Retinal pigment epithelial cell (primary cell): Measurements from ENCODE around the gene VMA21.
A peak's percentile ranks its signal among the peaks of the same experiment; 100 is the strongest.

Experiments used
- DNase-seq: peaks from one replicate; pipeline ENCODE4 v3.0.0-alpha.2; 2010; ENCODE audit warnings: low read depth
- H3K4me3 ChIP-seq: 2 replicates; pipeline ENCODE4 v1.5.1; 2011; ENCODE audit warnings: mild to moderate bottlenecking, low read length, control low read depth, moderate library complexity
- CTCF ChIP-seq: conservative IDR thresholded peaks from 2 replicates; pipeline ENCODE4 v1.5.1; 2011; ENCODE audit warnings: low read depth, low read length, control low read depth, inconsistent platforms

Gene VMA21

DNA sequence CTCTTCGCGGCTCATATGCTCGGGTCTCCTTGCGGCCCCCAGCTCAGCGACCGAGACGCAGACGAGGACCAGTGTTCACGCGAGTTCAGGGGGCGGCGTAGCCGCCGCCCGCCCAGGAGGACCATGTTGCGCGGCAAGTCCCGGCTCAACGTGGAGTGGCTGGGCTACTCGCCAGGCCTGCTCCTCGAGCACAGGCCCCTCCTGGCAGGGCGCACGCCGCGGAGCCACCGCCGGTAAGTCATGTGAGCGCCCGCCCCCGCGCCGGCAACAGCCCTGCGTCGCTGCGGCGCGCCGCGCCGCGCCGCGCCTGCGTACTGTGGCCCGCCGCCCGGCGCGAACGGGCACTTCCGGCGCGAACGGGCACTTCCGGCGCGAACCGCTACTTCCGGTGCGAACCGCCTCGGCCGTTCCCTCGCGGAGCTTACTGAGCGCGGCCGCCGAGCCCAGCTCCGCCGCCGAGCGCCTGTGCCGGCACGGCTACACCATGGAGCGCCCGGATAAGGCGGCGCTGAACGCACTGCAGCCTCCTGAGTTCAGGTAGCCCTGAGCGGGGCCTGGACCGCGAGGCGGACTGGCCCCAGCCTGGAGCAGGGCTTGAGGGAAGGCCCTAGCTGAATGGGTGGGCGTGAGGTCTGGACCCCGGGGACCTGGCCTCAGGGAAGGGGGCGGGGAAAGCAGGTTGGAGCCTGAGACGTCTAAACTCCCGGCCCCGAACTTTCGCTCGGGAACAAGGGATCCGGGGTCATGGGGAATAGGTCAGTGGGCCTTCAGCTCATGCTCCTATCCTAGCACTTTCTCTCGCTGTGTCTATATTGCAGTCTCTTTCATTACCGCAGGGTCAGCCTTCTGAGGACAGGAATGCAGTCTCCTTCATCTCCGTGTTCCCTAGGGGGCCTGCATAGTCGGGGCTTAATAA is at the start of gene VMA21:
VMA21 (plus strand) TSS at position 382 of the 916 bp plus-strand sequence; CDS start at position 485, 103 bp downstream.
- TF ChIP-seq CTCF, result no peak
- peak; percentile 34 for DNase-seq

GRCh38 chrX:151359341-151359740 is 37.7 kb upstream of the VMA21 start:
- TF ChIP-seq CTCF, result no peak
- no peak for DNase-seq
- no peak overlapping the region for H3K4me3 ChIP-seq

More for the DNA sequence above, at the start of gene VMA21:
- peak within 1 kb of the TSS; percentile 78 for H3K4me3 ChIP-seq

- peak overlapping the region; percentile 16 for H3K4me3 ChIP-seq
- no peak for DNase-seq
- peak; percentile 74 for TF ChIP-seq CTCF
Measured at GRCh38 chrX:151359931-151360871, 36.8 kb upstream of the VMA21 start.

GRCh38 chrX:151363316-151363715 is 33.7 kb upstream of the VMA21 start:
- no peak overlapping the region for H3K4me3 ChIP-seq
- TF ChIP-seq CTCF, result no peak
- no peak for DNase-seq

DNA sequence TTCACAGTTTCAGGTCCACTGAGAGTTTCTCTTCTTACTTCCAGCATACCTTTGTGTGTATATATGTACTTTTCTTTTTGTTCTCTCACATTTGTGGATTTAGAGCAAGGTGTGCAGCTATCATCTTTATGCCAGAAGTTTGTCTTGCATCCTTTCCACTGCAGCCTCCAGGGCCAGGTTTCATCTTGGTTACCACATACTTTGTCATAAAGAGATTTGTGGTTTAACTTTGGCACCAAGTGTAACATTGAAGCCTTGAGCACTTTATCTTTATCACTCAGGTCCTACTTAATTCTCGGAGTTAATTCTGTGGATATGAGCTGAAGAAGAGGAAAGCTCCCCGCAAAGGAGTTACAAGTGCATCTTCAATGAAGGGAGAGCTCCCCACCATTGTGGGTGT is 31.4 kb upstream of the VMA21 start:
- no peak for DNase-seq
- H3K4me3 ChIP-seq, result no peak overlapping the region
- TF ChIP-seq CTCF, result no peak

DNA sequence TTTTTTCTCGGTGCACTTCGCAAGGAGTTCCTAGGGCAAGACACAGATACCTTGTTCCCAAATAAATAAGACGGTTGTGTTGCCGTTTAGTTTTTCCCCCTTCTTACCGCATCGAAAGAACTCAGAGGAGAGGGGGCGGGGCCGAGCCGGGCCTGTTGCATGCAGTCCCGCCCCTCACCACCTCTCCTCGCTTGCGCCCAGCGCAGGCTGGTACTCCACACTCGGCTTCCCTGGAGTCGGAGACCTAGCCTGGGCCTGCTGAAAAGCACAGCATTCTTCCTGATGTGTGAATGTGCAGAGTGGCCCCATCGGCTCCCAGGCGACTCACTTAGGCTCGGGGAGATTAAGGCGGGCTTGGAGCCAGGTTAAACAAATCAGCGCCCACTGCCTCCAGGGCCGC is 26.1 kb upstream of the VMA21 start:
- no peak overlapping the region for H3K4me3 ChIP-seq
- no peak for TF ChIP-seq CTCF
- DNase-seq, result peak; percentile 2
